ENCODE measurements around the gene NAA38.
"Not testable (repeated sequence)": the region's sequence is repeated elsewhere in the genome, so short reads cannot be mapped to it uniquely, and the experiment has no call there.

The NAA38 gene

DNA sequence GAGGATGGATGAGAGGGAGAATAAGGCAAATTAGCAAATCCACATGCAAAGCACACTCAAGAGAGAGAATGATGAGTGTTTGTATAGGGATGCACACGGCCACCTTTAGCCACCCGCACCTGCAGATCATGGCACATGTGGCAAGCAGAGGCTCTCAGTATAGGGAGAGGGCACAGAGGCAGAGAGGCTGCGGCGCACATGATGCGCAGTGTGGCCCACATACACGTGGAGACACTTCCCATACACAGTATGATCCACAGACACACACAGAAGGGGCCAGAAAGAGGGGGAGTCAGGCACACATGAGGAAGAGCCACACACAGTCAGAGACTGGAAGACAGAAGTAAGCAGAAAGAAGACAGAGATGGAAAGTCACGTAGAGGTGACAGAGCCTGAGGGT lies 24.7 kb upstream of the NAA38 start:
- DNase-seq (ENCODE audit: low read depth in 2 of 2), result no peak

DNA sequence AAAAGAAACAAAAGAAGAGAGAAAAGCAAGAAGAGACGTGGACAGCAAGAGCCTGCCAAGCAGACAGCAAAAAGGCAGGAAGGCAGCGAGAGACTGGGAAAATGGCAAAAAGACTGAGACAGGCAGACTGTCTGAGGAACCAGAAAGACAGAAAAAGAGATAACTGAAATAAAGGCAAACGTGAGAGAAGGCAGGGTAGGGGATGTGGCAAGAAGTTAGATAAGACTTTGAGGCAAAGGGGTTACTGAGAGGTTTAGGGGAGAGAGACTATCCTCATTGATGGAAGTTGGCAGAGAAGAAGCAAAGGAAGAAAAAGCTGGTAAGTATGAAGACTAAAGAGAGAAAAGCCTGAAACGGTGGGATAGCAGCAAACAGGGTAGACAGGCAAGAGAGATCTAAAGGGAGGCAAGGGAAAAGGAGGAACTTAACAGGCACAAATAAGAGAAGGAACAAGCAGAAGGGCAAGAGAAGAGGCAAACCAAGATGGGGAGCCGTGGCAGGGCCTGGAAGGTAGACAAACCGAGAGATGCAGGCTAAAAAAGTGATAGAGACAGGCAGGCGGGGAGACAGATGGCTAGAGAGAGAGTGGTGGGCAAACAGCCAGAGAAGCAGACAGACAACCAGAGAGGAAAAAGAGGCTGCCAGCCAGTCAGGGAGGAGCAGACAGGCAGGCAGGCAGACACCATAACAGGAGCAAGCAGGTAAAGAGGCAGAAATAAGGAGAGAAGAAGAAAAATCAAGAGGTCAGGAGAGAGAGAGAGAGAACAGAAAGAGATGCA lies 24.1 kb upstream of the NAA38 start:
- no peak for DNase-seq (ENCODE audit: low read depth in 2 of 2)

DNA sequence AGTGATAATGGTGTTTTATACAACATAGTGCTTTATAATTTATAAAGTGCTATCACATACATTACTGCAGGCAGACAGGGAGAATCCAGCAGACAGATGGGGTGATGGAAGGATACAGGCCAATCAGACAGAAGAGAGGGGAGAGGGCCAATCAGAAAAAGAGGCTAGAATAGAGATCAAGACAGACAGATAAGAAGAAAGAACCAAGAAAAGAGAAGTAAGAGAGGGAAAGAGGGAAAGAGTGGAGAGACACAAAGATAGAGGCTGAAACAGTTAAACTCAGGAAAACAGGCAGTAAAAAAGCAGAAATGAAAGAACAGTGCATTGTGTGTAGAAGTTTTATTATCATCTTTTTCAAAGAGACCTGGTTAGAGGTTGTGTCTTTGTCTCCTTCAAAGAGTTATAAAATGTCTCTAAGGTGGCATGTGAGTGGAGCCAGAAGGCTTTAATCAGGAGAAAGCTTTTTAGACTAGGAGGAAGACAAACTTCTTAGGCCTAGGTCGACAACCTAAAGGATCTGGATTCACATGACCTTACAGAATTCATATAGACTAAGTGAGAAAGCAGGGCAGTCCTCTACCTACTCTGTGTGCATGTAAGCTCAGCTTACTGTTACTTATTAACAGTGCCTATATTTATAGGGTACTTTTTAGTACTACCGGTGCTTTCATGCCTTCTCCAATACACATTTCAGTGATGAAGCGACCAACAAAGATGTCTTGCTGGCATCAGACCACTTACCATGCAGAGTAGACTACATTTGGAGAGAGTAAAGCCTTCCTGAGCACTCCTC lies 22.9 kb upstream of the NAA38 start:
- DNase-seq (ENCODE audit: low read depth in 2 of 2), result no peak

DNA sequence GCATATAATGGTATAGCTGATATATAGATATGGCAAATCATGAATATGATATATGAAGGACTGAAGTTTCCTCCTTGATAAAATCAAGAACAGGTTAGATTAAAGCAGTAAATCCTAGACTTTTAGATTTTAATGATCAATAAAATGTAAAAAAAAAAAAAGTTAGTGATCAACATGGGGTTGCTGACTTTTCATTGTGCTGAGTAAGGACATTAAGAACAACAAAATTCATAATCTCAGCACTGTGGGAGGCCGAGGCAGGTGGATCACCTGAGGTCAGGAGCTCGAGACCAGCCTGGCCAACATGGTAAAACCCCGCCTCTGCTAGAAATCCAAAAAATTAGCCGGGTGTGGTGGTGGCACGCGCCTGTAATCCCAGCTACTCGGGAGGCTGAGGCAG lies 20.9 kb upstream of the NAA38 start:
- DNase-seq (ENCODE audit: low read depth in 2 of 2), result no peak

DNA sequence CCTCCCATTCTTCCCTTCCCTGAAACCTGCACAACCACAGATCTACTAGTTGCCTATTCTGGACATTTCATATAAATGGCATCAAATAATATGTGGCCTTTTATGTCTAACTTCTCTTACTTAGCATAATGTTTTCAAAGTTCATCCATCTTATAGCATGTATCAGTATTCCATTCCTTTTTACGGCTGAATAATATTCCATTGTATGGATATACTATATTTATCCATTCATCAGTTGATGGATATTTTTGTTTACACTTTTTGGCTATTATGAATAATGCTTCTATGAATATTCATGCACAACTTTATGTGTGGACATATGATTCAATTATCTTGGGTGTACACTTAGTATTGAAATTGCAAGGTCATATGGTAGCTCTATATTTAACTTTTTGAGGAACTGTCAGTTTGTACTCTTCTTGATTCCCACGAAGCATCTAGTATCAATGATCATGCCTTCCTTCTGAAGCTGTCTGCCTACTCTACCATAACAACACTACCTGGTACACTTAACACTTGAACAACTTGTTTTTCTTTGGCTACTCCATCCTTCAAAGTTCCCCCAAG lies 18.5 kb upstream of the NAA38 start:
- DNase-seq (ENCODE audit: low read depth in 2 of 2), result no peak

DNA sequence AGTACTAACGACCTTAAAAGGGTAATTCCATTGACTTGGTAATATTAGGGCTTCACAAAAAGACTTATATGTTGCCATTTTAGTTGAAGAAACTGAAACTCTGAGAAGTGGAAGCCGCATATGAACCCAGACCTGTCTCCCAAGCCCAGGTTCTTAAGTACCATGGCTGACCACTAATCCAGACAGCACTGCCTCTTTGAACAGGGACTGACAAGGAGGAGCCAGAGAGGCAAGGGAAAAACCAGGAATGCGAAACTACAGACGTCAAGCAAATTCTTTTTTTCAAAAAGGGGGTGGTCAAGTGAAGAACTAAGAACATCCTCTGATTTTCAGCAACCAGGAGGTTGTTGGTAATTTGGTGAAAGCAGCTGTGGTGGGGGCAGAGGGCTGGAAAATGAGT lies 15.7 kb upstream of the NAA38 start:
- no peak for DNase-seq (ENCODE audit: low read depth in 2 of 2)

DNA sequence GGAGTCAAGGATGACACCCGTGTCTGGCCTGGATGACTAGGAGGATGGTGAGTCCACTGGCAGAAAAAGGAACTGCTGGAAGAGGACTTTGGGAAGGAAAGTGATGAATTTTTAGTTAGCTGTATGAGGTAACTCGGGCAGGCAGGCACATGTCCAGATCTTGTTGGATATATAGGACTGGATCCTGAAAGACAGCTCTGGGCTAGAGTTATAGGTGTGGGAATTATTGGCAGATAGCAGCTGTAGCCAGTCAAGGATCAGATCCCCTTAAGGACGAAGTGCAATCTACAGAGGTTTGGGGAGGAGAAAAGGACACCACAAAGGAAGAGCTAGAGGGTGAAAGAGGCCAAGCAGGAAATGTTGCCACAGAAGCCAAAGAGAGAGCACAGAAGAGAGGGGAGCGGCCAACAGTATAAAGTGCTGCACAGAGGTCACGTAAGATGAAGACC lies 10.5 kb upstream of the NAA38 start:
- no peak for DNase-seq (ENCODE audit: low read depth in 2 of 2)

DNA sequence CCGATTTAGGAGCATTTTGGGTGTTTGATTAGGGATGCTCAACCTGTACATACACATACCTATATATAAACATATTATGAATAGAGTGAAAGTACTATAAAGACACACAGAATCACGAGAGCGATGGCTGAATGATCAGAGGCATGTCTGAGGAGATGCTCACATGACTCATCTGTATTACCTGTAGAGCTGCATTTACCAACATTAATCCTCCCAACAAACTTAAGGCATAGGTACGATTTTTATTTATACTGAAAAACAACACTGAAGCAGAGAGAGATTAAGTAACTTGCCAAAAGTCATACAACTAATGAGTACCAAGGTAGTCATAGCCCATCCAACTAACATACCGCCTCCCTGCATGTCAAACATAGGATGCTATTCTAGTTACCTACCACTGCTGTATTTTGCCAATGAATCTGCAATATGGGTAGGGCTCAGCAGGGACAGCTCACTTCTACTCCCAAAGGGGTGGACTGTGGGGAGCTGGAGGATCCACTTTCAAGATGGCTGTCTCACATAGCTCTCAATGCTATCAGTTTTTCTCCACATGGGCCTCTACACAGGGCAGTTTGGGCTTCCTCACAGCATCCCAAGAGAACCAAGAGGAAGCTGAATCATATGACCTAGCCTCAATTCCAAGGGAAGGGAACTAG lies 7.8 kb upstream of the NAA38 start:
- no peak for DNase-seq (ENCODE audit: low read depth in 2 of 2)

DNA sequence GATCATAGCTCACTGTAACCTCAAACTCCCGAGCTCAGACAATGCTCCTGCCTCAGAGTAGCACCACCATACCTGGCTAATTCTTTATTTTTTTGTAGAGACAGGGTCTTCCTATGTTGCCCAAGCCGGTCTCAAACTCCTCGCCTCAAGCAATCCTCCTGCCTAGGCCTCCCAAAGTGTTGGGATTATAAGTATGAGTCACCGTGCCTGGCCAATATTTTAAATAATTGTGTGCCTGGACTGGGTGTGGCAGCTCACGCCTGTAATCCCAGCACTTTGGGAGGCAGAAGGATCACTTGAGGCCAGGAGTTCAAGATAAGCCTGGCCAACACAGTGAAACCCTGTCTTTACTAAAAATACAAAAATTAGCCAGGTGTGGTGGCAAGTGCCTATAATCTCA lies 7.0 kb upstream of the NAA38 start:
- DNase-seq (ENCODE audit: low read depth in 2 of 2), result not testable (repeated sequence)

DNA sequence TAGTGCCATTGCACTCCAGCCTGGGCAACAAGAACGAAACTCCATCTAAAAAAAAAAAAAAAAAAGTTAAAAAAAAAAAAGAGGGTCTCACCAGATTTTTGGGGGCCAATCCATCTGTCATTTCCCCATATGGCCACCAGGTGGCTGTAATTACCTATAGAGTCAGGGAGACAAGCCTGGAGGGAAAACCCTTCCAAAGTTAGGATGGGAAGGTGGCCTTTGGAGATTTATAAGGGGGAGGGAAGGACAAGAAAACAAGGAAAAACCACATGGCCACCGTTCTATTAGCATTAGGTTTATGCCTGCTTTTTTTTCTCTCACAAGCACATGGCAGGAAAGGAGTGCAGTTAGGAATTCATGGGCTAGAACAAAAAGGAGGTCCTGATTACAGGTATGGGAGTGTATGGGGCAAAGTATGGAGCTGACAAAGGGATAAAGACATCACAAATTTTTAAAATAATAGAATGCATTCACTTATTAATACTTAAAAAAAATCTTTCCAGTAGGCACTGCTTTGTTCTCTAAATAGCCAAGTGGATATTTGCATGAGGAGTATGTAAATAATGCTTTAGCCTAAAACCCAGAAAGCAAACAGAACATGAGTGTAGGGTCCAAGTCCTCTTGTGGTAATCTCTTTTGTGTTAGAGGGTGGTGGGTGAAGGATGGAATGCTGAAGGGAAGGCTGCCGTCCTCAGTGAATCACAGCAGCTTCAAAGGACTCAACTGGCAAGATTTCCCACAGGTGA lies 5.5 kb upstream of the NAA38 start:
- DNase-seq (ENCODE audit: low read depth in 2 of 2), result peak in 1 of 2 donors; percentile 30

DNA sequence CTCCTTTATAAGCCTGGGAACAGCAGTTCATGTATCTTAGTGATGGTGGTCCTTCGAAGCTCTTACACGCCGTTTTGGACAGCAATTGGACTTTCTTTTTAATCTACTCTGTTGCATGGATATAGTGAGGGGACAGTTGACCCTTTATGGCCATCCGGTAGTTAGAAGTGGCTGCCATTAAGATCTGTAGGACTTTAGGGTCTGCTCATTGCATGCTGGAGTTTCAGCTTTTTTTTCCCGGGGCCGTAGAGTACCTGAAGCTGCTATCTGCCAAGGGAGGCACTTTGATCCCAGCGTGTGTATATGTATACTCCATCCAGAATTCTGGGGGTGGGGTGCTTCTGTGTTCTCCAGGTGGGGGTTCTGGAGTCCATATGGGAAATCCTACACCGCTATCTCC lies 1.7 kb upstream of the NAA38 start:
- no peak for DNase-seq (ENCODE audit: low read depth in 2 of 2)

DNA sequence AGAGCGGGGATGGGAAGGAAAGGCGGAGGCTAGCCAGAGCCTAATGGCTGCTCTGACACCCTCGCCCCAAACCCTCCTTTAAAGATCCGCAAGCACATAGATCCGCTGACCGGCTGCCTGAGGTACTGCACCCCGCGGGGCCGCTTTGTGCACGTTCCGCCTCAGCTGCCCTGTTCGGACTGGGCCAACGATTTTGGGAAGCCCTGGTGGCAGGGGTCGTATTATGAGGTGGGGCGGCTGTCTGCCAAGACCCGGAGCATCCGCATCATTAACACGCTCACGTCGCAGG lies 1.1 kb upstream of the NAA38 start:
- DNase-seq (ENCODE audit: low read depth in 2 of 2), result peak in 1 of 2 donors; percentile 45

DNA sequence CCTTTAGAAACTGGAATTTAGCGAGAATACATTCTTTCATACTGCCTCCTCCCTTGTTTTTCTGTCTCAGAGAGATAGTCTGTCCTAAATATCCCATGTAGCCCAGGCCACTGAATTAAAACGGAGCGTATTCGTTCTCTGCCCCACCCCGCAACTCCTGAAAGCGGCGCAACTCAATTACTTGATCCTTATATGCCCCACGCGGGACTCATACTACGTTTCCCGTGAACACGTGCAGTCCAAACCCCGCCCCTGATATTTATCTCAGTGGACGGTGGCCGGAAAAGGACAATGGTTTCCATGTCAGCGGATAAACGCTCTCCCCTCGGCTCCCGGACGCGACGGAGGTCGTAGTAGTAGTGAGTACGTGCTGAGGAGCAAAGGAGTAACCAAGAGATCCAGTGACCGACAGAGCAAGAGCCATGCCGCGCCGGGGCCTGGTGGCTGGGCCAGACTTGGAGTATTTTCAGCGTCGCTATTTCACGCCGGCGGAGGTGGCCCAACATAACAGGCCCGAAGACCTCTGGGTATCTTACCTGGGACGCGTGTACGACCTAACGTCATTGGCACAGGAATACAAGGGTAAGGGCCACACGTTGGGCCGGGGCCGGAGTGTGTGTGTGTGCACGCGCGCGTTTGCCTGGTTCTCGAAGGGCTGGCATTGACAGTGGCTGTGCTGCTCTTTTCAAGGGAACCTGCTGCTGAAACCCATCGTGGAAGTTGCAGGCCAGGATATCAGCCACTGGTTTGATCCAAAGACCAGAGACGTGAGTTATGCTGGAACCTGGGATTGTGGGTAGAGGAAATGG lies 558 bp upstream of the NAA38 start, which contains the start of gene CYB5D1:
Gene CYB5D1 (plus strand): TSS at position 291 of the 809 bp plus-strand sequence. CDS start 132 bp downstream, at position 423.
- DNase-seq (ENCODE audit: low read depth in 2 of 2), result peak; percentile 79 to 82

DNA sequence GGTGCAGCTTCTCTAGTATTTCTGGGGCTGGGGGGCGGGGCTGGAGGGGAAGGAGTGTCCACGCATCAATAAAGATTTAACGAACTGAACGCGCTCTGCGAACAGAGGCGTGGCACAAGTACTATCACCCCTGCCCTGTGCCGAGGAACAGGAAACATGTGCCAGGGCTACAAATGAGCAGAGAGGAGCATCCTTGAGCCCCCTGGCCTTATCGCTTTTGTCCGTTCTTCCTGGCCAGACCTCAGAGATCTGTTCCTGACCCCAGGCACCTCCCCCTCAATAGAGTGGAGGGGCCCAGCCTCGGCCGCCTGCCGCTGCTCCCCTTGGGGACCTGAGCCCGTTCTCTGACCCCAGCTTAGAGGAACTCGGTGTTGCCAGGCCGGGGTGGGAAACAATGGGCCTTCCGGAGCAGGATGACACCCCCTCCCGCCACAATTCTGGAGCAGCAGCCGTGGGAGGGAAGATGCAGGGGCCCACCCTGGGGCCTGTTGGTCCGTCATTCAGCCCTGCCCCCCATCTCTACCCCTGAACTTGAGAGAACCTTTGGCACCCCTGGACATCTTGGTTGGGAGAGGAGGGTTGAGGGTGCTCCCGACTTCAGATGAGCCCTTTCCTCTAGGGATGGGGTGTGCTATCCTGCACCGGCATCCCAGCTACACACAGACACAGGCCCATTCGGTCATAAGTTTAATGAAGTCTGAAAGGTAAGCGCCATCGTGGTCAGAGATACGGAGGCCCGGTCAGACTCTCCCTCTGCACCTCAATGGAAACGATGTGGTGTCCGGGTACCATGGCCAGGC lies 1.1 kb downstream of the NAA38 start:
- peak in 1 of 2 donors; percentile 19 for DNase-seq (ENCODE audit: low read depth in 2 of 2)

DNA sequence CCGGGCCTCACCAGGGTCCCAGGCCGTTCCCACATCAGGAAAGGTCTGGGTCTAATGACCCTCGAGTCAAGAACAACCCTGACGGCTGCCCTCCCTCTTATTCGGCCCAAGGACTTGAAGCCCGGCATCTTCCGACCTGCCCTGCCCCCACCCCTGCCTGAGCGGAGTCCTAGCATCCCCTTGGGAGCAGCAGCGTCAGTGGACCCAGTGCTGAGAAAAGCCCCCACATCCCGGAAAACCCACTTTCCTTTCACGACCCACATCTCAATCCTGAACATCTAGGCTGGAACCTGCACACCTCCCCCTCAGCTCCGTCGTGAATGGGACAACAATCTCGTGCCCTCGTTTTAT lies 1.7 kb downstream of the NAA38 start:
- no peak for DNase-seq (ENCODE audit: low read depth in 2 of 2)

DNA sequence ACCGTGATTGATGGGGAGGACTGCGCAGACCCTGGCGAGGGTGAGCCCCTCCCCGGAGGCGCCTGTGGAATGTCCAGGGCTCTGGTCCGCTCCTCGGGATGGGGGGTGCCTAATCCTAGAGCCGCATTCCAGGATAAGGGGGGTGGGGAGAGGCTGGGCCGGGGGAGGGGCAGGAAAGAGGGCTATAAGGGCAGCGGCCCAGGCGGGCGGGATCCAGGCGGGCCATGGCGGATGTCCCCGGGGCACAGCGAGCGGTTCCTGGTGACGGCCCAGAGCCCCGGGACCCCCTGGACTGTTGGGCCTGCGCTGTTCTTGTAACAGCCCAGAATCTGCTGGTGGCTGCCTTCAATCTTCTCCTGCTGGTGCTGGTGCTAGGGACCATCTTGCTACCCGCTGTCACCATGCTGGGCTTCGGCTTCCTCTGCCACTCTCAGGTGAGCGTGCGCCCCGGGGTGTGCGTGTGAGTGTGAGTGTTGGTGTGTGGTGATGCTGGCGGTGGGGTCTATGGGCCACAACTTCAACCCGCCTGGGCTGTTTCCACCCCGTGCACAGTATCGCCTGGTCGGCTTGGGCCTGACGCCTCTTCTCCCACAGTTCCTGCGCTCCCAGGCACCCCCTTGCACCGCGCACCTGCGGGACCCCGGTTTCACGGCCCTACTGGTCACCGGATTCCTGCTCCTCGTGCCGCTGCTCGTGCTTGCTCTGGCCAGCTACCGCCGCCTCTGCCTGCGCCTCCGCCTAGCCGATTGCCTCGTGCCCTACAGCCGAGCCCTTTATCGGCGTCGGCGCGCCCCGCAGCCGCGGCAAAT lies 2.3 kb downstream of the NAA38 start, which contains the start of gene TMEM88:
Gene TMEM88 (plus strand): TSS at position 216 of the 809 bp plus-strand sequence. CDS start 9 bp downstream, at position 225.
- DNase-seq (ENCODE audit: low read depth in 2 of 2), result no peak

DNA sequence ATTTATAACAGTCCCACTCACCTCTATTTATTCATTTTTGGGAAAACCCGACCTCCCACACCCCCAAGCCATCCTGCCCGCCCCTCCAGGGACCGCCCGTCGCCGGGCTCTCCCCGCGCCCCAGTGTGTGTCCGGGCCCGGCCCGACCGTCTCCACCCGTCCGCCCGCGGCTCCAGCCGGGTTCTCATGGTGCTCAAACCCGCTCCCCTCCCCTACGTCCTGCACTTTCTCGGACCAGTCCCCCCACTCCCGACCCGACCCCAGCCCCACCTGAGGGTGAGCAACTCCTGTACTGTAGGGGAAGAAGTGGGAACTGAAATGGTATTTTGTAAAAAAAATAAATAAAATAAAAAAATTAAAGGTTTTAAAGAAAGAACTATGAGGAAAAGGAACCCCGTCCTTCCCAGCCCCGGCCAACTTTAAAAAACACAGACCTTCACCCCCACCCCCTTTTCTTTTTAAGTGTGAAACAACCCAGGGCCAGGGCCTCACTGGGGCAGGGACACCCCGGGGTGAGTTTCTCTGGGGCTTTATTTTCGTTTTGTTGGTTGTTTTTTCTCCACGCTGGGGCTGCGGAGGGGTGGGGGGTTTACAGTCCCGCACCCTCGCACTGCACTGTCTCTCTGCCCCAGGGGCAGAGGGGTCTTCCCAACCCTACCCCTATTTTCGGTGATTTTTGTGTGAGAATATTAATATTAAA lies 3.1 kb downstream of the NAA38 start:
- DNase-seq (ENCODE audit: low read depth in 2 of 2), result no peak

DNA sequence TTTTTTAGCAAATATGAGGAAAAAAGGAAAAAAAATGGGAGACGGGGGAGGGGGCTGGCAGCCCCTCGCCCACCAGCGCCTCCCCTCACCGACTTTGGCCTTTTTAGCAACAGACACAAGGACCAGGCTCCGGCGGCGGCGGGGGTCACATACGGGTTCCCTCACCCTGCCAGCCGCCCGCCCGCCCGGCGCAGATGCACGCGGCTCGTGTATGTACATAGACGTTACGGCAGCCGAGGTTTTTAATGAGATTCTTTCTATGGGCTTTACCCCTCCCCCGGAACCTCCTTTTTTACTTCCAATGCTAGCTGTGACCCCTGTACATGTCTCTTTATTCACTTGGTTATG lies 3.7 kb downstream of the NAA38 start:
- DNase-seq (ENCODE audit: low read depth in 2 of 2), result no peak

All from stimulated activated CD4-positive, alpha-beta T cell treated with anti-CD3 and anti-CD28 coated beads, Interleukin-4, amount 100 ng/mL, for 48 hours (primary cell).